WTC11 (cell line): ENCODE results near the gene DMD. TPM values are rescaled to one million over a fixed set of nuclear protein-coding genes. Genes with fewer than 3 reads are reported as not detected.

Experiments used
- ATAC-seq: fragments of 200-7000 bp; cut with Tn5 transposase; 2 replicates; pipeline ENCODE4 v1.10.0; 2021; ENCODE audit warnings: mild to moderate bottlenecking, moderate library complexity
- CTCF ChIA-PET: fragments of 300-600 bp; sonication (Branson Sonifier 250); formaldehyde crosslinking; loops from one replicate; lab custom pipeline; 2021; ENCODE audit warnings: antibody characterized with exemption; lab: Charles Lee
- POLR2A ChIA-PET: fragments of 350-600 bp; sonication (Branson Sonifier 250); formaldehyde crosslinking; loops from one replicate; lab custom pipeline; 2021; ENCODE audit warnings: antibody characterized with exemption; lab: Charles Lee
- DNase-seq: peaks from one replicate; pipeline ENCODE4 v3.0.0; 2021; ENCODE audit warnings: low spot score
- H3K27ac Mint-ChIP-seq: 2 replicates; pipeline ENCODE4 v1.8.0; 2021; ENCODE audit warnings: mixed read lengths
- H3K27me3 Mint-ChIP-seq: 2 replicates; pipeline ENCODE4 v1.8.0; 2021; ENCODE audit warnings: low read depth, mild to moderate bottlenecking, moderate library complexity, mixed read lengths
- H3K36me3 Mint-ChIP-seq: 2 replicates; pipeline ENCODE4 v1.8.0; 2021; ENCODE audit warnings: mixed read lengths
- H3K4me1 Mint-ChIP-seq: 2 replicates; pipeline ENCODE4 v1.8.0; 2022; ENCODE audit warnings: mixed read lengths
- H3K4me3 Mint-ChIP-seq: 2 replicates; pipeline ENCODE4 v1.8.0; 2021; ENCODE audit warnings: mild to moderate bottlenecking, moderate library complexity, mixed read lengths
- H3K9me3 Mint-ChIP-seq: 2 replicates; pipeline ENCODE4 v1.8.0; 2021; ENCODE audit warnings: mixed read lengths
- AFF4 ChIP-seq: sonication (generic); formaldehyde crosslinking; IDR thresholded peaks from 2 replicates; pipeline ENCODE4 v1.8.1; 2023; ENCODE audit warnings: mild to moderate bottlenecking, missing genetic modification reagents, borderline replicate concordance
- ATF1 ChIP-seq: sonication (generic); formaldehyde crosslinking; IDR thresholded peaks from 2 replicates; pipeline ENCODE4 v1.8.1; 2023; ENCODE audit warnings: mild to moderate bottlenecking, moderate library complexity, missing genetic modification reagents
- ATF2 ChIP-seq: sonication (generic); formaldehyde crosslinking; IDR thresholded peaks from 2 replicates; pipeline ENCODE4 v1.8.1; 2022; ENCODE audit warnings: low read depth, missing genetic modification reagents, borderline replicate concordance
- CBFB ChIP-seq: sonication (generic); formaldehyde crosslinking; IDR thresholded peaks from 2 replicates; pipeline ENCODE4 v1.8.1; 2022; ENCODE audit warnings: mild to moderate bottlenecking, low read depth, missing genetic modification reagents
- CREM ChIP-seq: sonication (generic); formaldehyde crosslinking; IDR thresholded peaks from 2 replicates; pipeline ENCODE4 v1.8.1; 2022; ENCODE audit warnings: mild to moderate bottlenecking, missing genetic modification reagents, moderate library complexity
- E2F5 ChIP-seq: sonication (generic); formaldehyde crosslinking; IDR thresholded peaks from 2 replicates; pipeline ENCODE4 v1.8.1; 2022; ENCODE audit warnings: mild to moderate bottlenecking, moderate library complexity, missing genetic modification reagents
- ELF4 ChIP-seq: sonication (generic); formaldehyde crosslinking; IDR thresholded peaks from 2 replicates; pipeline ENCODE4 v1.8.1; 2022; ENCODE audit warnings: low read depth, mild to moderate bottlenecking, moderate library complexity, missing genetic modification reagents
- ETV6 ChIP-seq: sonication (generic); formaldehyde crosslinking; IDR thresholded peaks from 2 replicates; pipeline ENCODE4 v1.8.1; 2022; ENCODE audit warnings: mild to moderate bottlenecking, missing genetic modification reagents
- GRHL2 ChIP-seq: fragments of 250-450 bp; sonication (Bioruptor Pico); IDR thresholded peaks from 2 replicates; pipeline ENCODE4 v1.8.0; 2022; ENCODE audit warnings: mild to moderate bottlenecking, moderate library complexity; ENCODE audit not compliant: insufficient replicate concordance, severe bottlenecking
- JUN ChIP-seq: sonication (generic); formaldehyde crosslinking; IDR thresholded peaks from 2 replicates; pipeline ENCODE4 v1.8.0; 2023; ENCODE audit warnings: mild to moderate bottlenecking, missing genetic modification reagents
- MLX ChIP-seq: sonication (generic); formaldehyde crosslinking; IDR thresholded peaks from 2 replicates; pipeline ENCODE4 v1.8.1; 2023; ENCODE audit warnings: mild to moderate bottlenecking, missing genetic modification reagents, moderate library complexity
- NFATC4 ChIP-seq: fragments of 250-450 bp; sonication (Bioruptor Pico); IDR thresholded peaks from 2 replicates; pipeline ENCODE4 v1.9.0; 2021; ENCODE audit warnings: mild to moderate bottlenecking
- NFE2L1 ChIP-seq: sonication (generic); formaldehyde crosslinking; IDR thresholded peaks from 2 replicates; pipeline ENCODE4 v1.8.1; 2023; ENCODE audit warnings: missing genetic modification reagents
- PRDM15 ChIP-seq: sonication (generic); formaldehyde crosslinking; IDR thresholded peaks from 2 replicates; pipeline ENCODE4 v1.8.0; 2022; ENCODE audit warnings: missing genetic modification reagents
- RORB ChIP-seq: fragments of 250-450 bp; sonication (Bioruptor Pico); IDR thresholded peaks from 2 replicates; pipeline ENCODE4 v1.9.0; 2021; ENCODE audit warnings: mild to moderate bottlenecking
- SP1 ChIP-seq: sonication (generic); formaldehyde crosslinking; conservative IDR thresholded peaks from 2 replicates; pipeline ENCODE4 v1.8.1; 2022; ENCODE audit warnings: missing genetic modification reagents
- ZBTB21 ChIP-seq: sonication (generic); formaldehyde crosslinking; IDR thresholded peaks from 2 replicates; pipeline ENCODE4 v1.8.1; 2023; ENCODE audit warnings: mild to moderate bottlenecking, missing genetic modification reagents, borderline replicate concordance
- ZNF138 ChIP-seq: sonication (generic); formaldehyde crosslinking; conservative IDR thresholded peaks from 2 replicates; pipeline ENCODE4 v1.8.1; 2022; ENCODE audit warnings: mild to moderate bottlenecking, moderate library complexity, missing genetic modification reagents
- ZNF317 ChIP-seq: sonication (generic); formaldehyde crosslinking; IDR thresholded peaks from 2 replicates; pipeline ENCODE4 v1.8.1; 2023; ENCODE audit warnings: low read depth, mild to moderate bottlenecking, moderate library complexity, missing genetic modification reagents, borderline replicate concordance
- ZNF423 ChIP-seq: fragments of 250-450 bp; sonication (Bioruptor Pico); IDR thresholded peaks from 2 replicates; pipeline ENCODE4 v2.1.2; 2022; ENCODE audit warnings: mild to moderate bottlenecking, moderate library complexity
- ZSCAN18 ChIP-seq: fragments of 250-450 bp; sonication (Bioruptor Pico); IDR thresholded peaks from 2 replicates; pipeline ENCODE4 v2.1.2; 2022; ENCODE audit warnings: mild to moderate bottlenecking, moderate library complexity
- total RNA-seq: library from RNA; stranded (reverse); gene quantifications from 3 replicates; pipeline ENCODE4 v1.2.3, GENCODE V29; 2021

Gene DMD
- total RNA-seq, 1 experiment from 2014 or later: 9.1 TPM

- TF ChIP-seq MLX (CRISPR knock-in tag) (no peak), RORB (no peak), ZBTB21 (CRISPR knock-in tag) (no peak), ATF2 (CRISPR knock-in tag) (no peak), ATF1 (CRISPR knock-in tag) (no peak), CBFB (no peak)
- TF ChIP-seq, all 79 proteins: peak for 0
Observed at GRCh38 chrX:32489125-32489524, 722.2 kb downstream of the DMD start.

GRCh38 chrX:32483534-32484136 is 727.7 kb downstream of the DMD start:
- Mint-ChIP-seq H3K27ac (no peak overlapping the region), H3K4me1 (no peaks in the 10 kb centered on the region), H3K36me3 (no peaks in the 10 kb centered on the region; the same call in 1 of the 2 replicates), H3K9me3 (peaks cover 3% of the 10 kb centered on the region; the same call in 1 of the 2 replicates), H3K27me3 (no peaks in the 10 kb centered on the region), H3K4me3 (no peak overlapping the region)
- ATAC-seq (no peak), DNase-seq (no peak)
- POLR2A ChIA-PET: no interaction called here
- CTCF ChIA-PET: interaction anchor here (0.6 kb wide), 2 partner anchors 17 to 595 kb away, joined by 3 to 4 read pairs; no protein-coding TSS in a partner anchor
- TF ChIP-seq ZSCAN18 (CRISPR knock-in tag) (no peak), ZNF138 (CRISPR knock-in tag) (no peak), CBFB (no peak), SP1 (no peak), ETV6 (no peak), AFF4 (CRISPR knock-in tag) (no peak), PRDM15 (CRISPR knock-in tag) (no peak), NFATC4 (CRISPR knock-in tag) (no peak), ELF4 (CRISPR knock-in tag) (no peak), ZNF317 (CRISPR knock-in tag) (no peak), ZNF423 (CRISPR knock-in tag) (no peak), JUN (CRISPR knock-in tag) (no peak), CREM (CRISPR knock-in tag) (no peak), ATF1 (CRISPR knock-in tag) (no peak), NFE2L1 (CRISPR knock-in tag) (no peak), GRHL2 (CRISPR knock-in tag) (no peak), E2F5 (CRISPR knock-in tag) (no peak)

More at GRCh38 chrX:32489125-32489524, 722.2 kb downstream of the DMD start:
- Mint-ChIP-seq H3K4me3 (no peak overlapping the region), H3K27me3 (no peaks in the 10 kb centered on the region), H3K4me1 (no peaks in the 10 kb centered on the region), H3K9me3 (peaks cover 3% of the 10 kb centered on the region; the same call in 1 of the 2 replicates), H3K36me3 (no peaks in the 10 kb centered on the region), H3K27ac (no peak overlapping the region)
- ChIA-PET CTCF (no interaction called here), POLR2A (no interaction called here)
- DNase-seq: no peak
- ATAC-seq: no peak
